Renal cortical epithelial cell (primary cell): ENCODE results near the gene DRG2. TPM values are rescaled to one million over a fixed set of nuclear protein-coding genes. Genes with fewer than 3 reads are reported as not detected.

Experiments
- DNase-seq: peaks from one replicate; pipeline ENCODE4 v3.0.0-alpha.2; 2011; ENCODE audit warnings: low read depth
- total RNA-seq: library from RNA; depleted of rRNA; stranded (reverse); fragments of >200 nt; gene quantifications from 2 replicates; pipeline ENCODE4 v1.2.3, GENCODE V29; 2014

DRG2 gene, protein sequence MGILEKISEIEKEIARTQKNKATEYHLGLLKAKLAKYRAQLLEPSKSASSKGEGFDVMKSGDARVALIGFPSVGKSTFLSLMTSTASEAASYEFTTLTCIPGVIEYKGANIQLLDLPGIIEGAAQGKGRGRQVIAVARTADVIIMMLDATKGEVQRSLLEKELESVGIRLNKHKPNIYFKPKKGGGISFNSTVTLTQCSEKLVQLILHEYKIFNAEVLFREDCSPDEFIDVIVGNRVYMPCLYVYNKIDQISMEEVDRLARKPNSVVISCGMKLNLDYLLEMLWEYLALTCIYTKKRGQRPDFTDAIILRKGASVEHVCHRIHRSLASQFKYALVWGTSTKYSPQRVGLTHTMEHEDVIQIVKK
- total RNA-seq = 36.5 and 39.6 TPM in 2 replicates

DNA sequence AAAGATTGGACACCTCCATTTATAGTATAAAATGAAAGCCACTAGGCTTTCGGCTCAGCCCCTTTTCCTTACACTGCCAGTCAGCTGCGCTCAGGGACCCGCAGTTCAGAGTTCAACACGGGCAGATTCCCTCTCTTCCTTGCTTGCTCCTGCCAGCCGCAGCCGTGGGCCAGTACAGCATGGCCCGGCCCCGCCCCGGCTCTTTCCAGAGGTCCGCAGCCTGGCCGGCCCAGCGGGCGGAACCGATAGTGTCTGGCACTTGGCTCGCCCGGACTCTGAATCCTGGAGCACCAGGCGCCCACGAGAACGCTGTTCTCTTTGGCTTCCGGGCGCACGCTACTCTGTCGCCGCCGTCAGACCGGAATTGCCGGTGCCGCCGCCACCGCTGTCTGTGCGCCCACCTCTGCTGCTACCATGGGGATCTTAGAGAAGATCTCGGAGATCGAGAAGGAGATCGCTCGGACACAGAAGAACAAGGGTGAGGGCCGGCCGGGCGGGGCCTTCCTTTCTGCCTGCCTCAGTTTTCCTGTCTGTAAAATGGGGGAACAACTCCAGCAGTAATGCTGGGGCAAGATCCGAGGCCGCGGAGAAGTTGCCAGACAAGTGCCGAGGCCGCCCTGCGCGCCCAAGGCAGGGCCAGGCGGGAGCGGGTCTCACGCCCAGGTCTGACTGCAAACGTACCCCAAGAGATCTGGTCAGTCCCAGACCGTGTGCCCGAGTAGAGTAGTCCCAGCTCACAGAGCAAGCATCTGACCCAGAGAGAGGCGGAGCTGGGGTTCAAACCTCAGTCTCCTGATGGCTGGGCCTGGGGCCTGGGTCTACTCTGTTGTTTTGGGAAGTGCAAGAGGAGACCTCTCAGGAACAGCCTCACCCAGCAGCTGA is at the start of gene DRG2:
TSS of gene DRG2 (plus strand) at position 339 of the 882 bp plus-strand sequence. CDS start at position 415, 76 bp downstream.
- peak; percentile 68 for DNase-seq

DNA sequence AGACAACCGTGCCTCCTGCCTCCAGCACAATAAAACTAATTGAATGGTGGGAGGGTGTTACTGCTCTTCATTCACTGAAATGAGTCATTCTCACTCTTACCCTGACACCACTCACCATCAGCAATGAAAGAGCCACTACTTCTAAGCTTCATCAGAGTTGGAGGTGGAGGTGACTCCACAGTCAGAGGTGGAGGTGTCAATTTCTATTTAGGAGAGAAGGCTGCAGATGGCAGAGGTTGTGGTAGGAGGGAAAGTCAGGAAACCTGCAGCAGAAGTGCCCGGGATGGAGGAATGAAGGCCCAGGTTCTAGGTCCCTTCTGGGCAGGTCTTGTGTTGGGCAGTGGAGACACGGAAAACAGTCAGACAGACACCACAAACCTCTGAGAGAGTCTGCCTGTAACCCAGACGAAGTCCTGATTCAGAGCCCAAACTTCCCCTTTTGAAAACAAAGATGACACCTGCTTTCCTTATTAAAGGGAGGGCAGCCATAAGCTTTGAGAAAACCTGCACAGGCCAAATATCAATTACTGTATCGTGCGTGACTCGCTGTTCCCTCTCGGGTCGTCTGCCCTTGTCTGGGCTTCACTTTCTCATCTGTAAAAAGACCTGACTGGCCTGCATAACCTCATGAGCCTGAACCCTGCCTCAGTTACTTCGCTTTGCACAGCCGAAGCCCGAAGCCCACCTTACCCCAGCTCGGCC is 49.4 kb upstream of the DRG2 start:
- peak; percentile 26 for DNase-seq

DNA sequence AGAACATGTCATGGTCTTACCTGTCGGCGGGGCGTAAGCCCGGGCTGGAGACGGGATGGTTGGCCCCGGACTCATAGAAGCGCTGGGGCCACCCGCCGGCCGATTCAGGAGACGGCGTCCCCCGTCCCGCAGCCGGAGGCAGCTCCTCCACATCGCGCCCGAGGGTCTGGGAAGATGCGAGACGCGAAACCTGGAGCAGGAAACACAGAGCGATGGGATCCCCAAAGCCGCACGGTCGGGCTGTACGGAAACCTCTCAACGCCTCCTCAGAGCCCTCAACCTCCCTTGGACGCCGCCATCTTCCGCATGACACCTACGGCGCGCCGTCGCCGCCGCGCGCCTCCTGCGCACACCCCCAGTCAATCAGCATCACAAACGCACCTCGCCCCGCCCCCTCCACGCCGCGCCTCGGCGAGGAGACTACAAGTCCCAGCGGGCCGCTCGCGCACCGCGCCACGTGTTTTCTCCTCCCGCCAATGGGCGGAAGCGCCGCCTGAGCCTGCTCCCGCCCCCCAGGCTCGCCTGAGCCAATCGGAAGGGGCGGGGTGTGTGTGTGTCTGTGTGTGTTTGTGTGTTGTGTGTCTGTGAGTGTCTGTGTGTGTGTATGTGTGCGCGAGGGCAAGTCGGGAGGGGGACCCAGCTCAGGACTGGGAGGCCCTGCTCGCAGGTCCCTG is 48.8 kb upstream of the DRG2 start, which contains the start of the genes ATPAF2 and GID4:
TSS of gene ATPAF2 (minus strand) at position 308 of the 674 bp plus-strand sequence. CDS start at position 153, 155 bp downstream.
TSS of gene GID4 (plus strand) at position 548 of the 674 bp plus-strand sequence. CDS start at position 605, 57 bp downstream.
- peak; percentile 93 for DNase-seq

DNA sequence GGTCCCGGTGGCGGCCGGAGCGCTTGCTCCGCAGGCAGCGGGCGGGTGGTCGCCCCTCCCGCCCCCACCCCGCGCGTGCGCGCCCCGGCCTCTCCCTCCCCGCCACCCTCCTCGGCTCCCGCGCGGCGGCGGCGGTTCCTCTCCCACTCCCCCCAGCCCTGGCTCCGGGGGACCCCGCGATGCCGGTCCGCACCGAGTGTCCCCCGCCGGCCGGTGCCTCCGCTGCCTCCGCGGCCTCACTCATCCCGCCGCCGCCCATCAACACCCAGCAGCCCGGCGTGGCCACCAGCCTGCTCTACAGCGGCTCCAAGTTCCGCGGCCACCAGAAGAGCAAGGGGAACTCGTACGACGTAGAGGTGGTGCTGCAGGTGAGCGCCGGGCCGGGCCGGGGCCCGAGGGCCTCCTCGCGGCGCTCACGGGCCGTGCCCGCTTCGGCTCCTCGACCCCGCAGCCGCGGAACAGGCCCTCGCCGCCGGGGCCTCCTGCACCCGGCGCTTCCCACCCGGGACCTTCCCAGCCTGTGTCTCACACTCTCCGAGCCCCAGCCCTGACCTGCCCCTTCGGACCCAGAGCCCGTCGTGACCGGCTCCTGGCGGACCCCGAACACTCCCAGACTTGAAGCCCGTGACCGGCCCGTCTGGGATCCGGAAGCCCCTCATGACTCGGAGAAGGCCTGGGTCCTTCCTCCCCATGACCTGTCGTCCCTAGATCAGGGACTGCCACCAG is 48.0 kb upstream of the DRG2 start:
- no peak for DNase-seq

DNA sequence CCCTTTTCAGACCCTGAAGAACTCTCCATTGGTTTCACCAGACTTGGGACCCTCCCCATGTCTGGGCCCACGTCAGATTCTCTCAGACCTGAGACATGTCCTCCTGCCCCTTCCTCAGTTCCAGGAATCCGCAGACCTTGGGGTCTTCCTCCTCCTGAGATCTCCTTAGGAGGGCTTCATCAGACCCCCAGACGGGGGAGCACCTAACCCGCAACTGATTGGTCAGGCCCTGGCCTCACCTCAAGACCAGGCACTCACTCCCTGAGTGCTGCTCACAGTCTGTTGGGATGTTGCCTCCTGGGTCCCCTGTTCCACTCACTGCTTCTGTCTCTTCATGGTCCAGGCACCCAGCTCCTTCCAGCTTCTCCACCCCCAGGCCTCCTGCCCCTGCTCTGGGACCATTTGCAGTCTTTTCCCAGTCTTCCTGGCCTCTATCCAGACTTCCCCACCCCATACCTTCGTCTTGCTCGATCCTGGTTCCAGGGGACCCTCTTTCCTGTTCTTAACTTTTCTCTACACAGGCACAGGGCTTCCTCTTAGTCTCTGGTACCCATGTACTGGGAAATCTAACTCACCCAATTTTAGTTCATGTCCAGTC is 47.4 kb upstream of the DRG2 start:
- DNase-seq = no peak

DNA sequence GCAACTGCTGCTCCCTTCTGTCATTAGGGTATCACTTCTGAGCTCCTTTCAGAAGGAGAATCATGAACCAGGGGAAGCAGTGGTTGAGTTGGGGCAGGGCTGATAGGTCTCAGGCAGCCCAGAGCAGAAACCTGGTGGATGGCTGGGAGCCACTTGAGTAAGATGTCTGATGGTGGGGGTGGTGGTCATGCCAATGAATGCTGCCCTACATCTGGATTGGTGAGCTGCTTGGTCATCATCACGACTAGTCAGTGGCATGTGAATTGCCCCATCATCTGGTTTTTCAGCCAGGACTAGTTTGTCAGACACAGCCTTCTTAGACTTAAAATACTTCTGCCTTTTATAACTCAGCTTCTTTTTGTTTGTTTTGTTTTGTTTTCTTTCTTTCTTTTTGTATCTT is 46.0 kb upstream of the DRG2 start:
- peak; percentile 46 for DNase-seq

DNA sequence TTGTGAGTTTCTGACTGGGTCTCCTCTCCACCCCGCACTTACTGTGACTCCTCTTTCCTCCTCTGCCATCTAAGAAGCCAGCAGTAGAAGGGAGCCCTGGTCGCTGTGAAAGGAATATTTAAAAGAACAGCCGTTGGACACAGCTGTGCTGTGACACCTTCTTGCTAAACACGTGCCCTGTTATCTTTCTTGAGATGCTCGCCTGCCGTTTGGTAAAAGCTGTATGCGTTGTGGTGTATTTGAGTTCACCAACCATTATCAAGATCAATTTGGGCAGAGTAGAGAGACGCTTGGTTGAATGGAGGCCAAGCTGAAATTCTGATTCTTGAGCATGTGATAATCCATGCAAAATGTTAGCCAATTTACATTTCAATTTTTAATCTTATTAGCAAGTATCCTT is 44.8 kb upstream of the DRG2 start:
- no peak for DNase-seq

DNA sequence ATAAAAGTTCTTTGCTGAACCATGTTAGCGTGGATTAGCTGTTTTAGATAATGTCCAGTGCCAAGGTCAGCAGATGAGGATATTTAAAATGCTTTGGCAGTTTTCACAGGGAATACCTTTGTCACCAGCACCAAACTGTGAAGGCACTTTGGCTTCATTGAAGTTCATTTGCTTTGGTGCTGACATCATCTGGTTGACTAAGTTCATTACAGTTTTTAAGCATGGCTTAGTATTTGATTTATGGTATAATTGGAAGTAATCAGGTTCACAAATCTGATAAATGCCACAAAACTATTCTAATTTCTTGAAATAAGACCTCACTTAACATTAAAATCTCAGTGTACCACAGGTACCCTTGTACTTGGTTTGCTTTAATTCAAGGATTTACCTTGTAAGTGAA is 44.3 kb upstream of the DRG2 start:
- peak; percentile 42 for DNase-seq

DNA sequence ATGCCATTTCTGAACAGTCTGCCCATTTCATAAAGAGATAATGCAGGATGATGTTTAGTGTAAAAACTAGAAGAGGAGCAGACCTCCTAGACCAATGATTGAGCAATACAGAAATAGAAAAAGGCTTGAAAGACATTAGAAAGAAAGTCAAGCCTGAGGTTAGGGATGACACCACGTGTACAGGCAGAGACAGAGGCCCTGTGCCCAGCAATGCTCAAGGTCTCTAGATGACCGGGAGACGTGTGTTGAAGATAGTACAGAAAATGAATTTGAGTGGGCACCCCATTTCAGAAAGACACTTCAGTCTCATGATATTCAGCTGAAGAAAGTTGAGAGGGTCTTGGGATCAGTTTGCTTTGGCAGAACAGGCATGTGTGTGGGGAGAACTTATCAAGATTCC is 43.1 kb upstream of the DRG2 start:
- no peak for DNase-seq

DNA sequence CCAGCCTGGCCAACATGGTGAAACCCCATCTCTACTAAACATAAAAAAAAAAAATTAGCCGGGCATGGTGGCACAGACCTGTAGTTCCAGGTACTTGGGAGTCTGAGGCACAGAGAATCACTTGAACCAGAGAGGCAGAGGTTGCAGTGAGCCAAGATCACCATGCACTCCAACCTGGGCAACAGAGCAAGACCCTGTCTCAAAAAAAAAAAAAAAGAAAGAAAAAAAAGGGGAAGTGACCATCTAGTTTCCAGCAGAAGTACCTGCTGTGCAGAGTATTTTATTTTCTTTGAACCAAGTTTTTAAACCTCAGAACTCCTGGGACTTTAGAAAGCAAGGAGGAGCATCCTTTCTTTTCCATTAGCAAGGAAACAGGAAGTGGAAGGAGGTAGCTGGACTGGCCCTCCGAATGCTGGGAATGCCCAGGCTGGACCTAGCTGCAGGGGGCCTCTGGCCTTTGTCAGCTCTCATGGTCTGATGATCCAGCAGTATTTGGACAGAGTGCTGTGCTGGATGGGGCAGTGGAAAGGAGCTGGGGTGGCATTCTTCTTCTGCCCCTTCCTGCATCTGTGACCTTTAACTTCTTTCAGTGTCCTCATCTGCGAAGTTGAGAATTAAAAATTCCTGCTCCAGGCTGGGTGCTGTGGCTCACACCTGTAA is 41.9 kb upstream of the DRG2 start:
- DNase-seq = peak; percentile 17

DNA sequence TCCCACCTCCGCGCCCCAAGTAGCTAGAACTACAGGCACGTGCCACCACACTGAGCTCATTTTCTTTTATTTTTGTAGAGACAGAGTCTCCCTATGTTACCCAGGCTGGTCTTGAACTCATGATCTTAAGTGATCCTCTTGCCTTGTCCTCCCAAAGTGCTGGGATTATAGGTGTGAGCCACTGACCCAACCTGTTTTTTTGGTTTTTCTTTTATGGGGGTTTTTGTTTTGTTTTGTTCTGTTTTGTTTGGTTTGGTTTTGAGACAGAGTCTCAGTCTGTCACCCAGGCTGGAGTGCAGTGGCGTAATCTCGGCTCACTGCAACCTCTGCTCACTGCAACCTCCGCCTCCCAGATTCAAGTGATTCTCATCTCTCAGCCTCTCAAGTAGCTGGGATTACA is 32.2 kb upstream of the DRG2 start:
- DNase-seq = no peak

DNA sequence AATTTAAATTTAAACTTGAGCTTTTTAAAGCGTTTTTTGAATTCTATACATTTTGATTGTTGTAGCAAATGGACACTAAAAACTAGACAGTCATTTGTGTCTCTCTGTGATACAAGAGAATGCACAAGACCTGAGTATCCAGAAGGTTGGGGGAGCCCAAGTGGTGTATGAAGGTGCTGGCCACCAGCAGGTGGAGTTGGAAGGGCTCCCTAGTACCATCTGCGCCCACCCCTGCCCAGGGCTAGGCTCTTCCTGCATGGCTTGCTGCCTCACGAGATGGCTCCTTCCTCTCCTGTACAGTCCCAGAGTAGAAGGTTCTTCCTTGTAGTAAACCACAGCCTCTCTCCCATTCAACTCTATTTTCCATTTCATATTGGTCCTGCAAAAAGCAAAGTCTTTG is 31.5 kb upstream of the DRG2 start:
- DNase-seq = no peak

DNA sequence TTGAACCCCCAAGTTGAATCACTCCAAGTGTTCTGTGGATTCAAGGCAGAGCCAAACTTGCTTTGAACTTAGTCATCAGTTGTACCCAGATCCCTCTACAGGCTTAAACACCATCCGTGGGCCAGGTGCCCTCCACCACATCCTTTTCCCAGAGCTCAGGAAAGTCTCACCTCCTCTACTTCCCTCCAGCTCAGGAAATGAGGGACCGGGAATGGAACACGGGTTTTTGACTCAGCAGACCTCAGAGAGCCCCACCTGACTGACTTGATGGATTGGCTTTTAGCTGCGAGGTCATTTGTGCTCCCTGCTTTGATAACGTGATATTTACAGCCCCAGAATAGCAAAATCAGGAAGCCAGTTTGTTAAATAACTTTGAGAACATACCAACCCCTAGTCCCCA is 28.5 kb upstream of the DRG2 start:
- no peak for DNase-seq

DNA sequence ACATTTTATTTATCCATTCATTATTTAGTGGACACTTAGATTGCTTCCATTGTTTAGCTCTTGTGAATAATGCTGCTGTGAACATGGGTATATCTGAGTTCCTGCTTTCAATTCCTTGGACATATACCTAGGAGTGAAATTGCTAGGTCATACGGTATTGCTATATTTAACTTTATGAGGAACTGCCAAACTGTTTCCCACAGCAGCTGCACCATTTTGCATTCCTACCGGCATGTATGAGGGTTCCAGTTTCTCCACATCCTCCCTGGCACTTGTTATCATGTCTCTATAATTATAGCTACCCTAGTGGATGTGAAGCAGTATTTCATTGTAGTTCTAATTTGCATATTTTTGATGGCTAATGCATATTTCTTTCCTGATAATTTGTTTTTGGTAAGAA is 23.7 kb upstream of the DRG2 start:
- DNase-seq = no peak

DNA sequence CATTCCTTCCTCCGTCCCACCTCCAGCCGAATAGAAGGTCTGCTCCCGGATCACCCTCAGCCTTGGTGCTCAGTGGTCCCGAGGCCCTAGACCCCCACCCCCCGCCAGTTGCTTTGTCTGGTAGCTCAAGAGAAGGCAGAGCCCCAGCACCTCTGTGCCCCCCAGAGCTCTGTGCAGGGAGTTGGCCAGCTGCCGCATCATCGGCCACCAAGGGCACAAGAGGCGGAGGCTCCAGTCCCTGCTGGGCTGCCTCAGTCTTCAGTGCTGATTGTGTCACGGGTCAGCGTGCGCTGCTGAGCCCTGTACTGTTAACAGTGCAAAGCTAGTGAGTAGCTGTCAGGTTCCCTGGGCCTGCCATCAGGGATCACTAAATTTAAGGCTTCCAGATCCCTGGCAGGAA is 22.2 kb upstream of the DRG2 start:
- DNase-seq = no peak

DNA sequence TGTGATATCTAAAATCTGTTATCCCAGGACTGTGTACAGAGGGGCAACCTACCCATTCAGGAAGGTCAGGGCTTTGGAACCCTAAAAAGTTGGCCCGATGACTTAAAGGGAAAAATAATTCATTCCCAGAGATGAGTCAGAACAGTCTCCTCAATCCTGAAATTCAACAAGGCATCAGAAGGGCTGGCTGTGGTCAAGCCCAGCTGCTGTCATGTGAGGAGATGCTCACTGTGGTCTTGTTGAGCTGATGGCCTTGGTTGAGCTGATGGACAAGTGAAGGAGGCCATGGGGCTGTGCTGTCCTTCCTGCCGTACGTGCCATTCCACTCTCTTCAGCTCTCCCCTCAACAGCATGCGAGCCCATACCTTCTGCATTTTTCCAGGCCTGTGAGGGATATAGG is 20.9 kb upstream of the DRG2 start:
- DNase-seq = no peak

DNA sequence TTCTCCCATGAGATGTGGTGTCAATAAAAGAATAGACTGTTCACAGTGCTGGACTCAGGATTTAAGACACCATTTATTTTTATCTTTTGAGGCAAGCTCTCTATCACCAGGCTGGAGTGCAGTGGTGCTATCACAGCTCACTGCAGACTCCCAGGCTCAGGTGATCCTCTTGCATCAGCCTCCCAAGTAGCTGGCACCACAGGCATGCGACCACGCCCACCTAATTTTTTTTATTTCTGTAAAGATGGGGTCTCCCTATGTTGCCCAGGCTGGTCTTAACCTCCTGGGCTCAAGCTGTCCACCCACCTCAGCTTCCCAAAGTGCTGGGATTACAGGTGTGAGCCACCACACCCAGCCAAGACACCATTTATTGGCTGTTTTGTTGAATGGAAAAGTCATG is 18.6 kb upstream of the DRG2 start:
- DNase-seq = no peak

DNA sequence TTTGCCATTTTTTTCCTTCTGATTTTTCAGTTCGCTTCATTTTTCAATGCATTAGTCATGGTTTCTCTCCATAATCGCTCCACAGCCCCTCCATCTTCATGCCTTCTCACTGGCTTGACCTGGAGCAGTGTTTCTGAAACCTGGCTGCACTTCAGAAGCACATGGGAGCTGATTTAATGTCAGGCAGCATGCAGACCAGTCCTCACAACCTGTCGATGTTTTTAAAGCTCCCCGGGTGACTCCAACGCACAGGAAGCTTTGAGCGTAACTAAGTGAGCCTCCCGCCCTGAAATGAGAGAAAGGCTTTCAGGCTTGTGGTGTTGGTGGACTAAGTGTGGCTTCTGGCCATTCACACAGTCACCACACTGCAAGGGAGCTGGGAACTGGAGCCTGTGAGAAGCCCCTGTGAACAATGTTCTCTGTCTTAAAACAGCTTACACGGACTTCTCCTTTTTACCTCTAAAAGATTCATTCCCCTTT is 16.8 kb upstream of the DRG2 start:
- peak; percentile 26 for DNase-seq

DNA sequence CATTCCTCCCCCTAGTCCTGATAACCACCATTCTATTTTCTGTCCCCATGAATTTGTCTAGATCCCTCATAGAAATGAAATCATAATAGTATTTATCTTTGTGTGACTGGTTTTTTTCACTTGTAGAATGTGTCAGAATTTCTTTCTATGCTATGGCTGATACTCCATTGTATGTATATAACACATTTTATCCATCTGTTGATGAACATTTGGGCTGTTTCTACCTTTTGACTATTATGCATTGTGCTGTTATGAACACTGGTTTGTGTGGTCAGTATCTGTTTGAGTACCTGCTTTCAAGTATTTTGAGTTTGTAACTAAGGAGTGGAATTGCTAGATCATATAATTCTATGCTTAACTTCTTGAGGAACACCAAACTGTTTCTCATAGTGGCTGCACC is 16.0 kb upstream of the DRG2 start:
- no peak for DNase-seq
